ENCODE data around the gene EMID1. TPM values are rescaled to one million over a fixed set of nuclear protein-coding genes. Genes with fewer than 3 reads are reported as not detected.

Gene EMID1
- polyA plus RNA-seq, 6 donors from 2014 or later, result not detected

DNA sequence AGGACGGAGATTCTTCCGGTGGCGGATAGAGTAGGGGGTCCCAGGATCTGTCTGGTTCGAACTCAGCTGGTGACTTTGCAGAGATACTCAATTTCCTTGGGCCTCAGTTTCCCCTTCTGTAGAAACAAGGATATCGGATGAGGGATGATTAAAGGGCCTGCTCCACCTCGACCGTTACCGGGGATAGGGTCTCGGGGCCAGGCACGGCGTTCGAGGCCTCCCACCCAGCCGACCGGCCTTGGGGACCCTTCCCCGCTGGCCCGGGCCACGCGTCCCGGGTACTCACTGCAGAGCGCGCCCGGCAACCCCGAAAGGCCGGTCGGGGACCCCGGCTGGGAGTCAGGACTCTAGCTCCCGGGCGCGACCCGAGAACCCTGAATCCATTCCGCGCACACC is 61.8 kb downstream of the EMID1 start:
- ATAC-seq (ENCODE audit: low read depth in 2 of 2), result peak; percentile 45 to 48
- H3K27ac Mint-ChIP-seq, result peak overlapping the region in 4 of 6 donors; percentile 97 to 100 (median 99)
- H3K9me3 Mint-ChIP-seq, result peaks cover 0 to 3% (median 0%) of the 10 kb centered on the region in 7 donors
- H3K4me1 Mint-ChIP-seq, result peaks cover 36 to 52% (median 50%) of the 10 kb centered on the region in 3 donors
- DNase-seq, result no peak
- no peaks in the 10 kb centered on the region for H3K27me3 Mint-ChIP-seq
- H3K4me3 Mint-ChIP-seq, result peak overlapping the region; percentile 89 to 100 (median 97)
- H3K36me3 Mint-ChIP-seq, result peaks cover 0 to 8% of the 10 kb centered on the region in 2 donors

DNA sequence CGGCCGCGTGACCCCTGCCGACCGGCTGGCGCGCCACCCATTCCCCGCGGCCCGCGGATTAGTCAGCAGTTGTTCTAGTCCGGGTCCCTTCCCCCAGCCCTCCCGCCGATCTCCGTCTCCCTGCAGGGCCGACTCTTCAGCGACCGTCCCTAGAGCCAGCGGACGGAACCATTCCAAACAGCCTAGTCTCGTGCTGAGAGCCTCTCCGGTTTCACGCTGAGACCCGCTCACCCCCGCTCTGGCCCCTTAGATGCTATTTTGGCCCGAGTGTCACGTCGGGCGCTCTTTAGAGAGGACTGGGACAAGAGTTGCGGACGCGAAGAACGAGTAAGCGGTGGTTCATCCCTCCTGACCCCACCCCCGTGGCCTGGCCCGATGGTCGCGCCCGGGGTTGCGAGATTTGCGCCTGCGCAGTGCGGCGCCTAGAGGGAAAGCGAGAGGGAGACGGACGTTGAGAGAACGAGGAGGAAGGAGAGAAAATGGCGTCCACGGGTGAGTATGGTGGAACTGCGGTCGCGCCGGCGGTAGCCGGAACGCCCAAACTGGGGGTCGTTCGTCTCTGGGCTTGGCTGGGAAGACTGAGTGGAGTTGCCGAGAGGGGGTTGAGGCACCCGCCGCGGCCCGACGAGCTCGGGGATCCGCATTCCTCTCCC is 62.3 kb downstream of the EMID1 start, which contains the start of the genes EWSR1 and RHBDD3:
EWSR1 (plus strand) TSS at position 411 of the 653 bp plus-strand sequence; CDS start at position 480, 69 bp downstream.
RHBDD3 (minus strand) TSS at position 124 of the 653 bp plus-strand sequence. CDS start 2,355 bp downstream, outside the sequence.
- Mint-ChIP-seq H3K27me3 (no peaks in the 10 kb centered on the region), H3K4me1 (peaks cover 39 to 53% (median 52%) of the 10 kb centered on the region in 3 donors), H3K27ac (peak within 1 kb of the TSS; percentile 97 to 100 (median 99)), H3K9me3 (peaks cover 0 to 3% (median 0%) of the 10 kb centered on the region in 7 donors), H3K36me3 (peaks cover 0 to 8% of the 10 kb centered on the region in 2 donors), H3K4me3 (peak within 1 kb of the TSS; percentile 89 to 100 (median 97))
- ATAC-seq (ENCODE audit: low read depth in 2 of 2), result peak; percentile 89 to 90
- DNase-seq, result peak; percentile 97

DNA sequence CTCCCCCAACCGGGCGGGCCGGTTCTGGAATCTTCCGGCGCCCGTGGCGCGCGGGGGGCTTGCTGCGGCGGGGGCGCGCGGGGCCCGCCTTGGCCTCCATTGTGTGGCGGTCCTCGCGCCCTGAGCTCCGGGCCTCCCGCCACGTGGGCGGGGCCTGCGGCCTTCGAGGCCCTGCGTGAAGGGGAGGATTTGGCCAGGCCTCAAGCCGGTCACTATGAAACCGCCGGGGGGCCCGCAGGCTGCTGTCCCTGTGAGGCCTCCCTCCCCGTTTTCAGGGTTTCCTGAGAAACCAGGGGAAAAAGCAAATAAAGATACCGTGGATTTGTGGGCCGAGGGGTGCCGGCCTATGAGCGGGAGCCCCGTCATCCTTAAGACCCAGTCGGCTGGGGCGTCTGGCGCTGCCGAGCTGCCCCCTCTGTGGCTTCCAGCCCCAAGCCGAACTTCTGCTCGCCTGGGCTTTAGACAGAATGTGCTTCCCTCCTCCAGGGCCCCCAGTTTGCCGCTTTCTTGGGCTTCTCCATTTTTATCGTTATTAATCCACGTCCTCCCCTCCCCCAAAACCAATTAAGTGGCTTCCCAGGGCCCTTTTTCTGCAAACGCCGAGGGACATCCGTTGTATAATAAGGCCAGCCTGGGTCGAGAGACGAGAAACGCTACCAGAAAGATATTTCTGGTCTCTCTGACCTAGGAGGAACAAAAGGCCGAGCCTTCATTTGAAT is 63.0 kb downstream of the EMID1 start:
- peaks cover 0 to 8% of the 10 kb centered on the region in 2 donors for H3K36me3 Mint-ChIP-seq
- ATAC-seq (ENCODE audit: low read depth in 2 of 2) (peak; percentile 13 to 15), DNase-seq (no peak)
- H3K27ac Mint-ChIP-seq, result peak overlapping the region; percentile 97 to 100 (median 99)
- peaks cover 0 to 3% (median 0%) of the 10 kb centered on the region in 7 donors for H3K9me3 Mint-ChIP-seq
- H3K27me3 Mint-ChIP-seq, result no peaks in the 10 kb centered on the region
- peak overlapping the region; percentile 89 to 100 (median 97) for H3K4me3 Mint-ChIP-seq
- H3K4me1 Mint-ChIP-seq, result peaks cover 44 to 59% (median 58%) of the 10 kb centered on the region in 3 donors

DNA sequence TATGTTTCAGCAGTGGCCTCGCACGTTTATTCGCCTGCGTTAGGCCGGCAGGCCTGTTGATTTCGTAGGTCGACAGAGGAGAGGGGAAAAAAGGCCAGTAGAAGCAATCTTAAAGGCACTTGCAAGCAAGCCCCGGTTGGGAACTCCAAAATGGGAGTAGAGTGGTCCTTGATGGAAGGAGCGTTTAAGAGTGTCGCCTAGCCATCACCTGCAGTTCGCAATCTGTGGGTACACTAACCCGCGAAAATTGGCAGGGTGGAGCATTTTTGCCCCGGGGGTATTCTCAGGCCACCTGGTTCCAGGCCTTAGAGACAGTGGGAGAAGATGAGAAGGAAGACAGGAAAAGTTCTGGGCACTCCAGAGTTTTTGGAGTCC is 63.5 kb downstream of the EMID1 start:
- H3K36me3 Mint-ChIP-seq, result peaks cover 0 to 10% of the 10 kb centered on the region in 2 donors
- H3K9me3 Mint-ChIP-seq, result peaks cover 0 to 3% (median 0%) of the 10 kb centered on the region in 7 donors
- no peak for DNase-seq
- peak overlapping the region; percentile 89 to 100 (median 97) for H3K4me3 Mint-ChIP-seq
- no peaks in the 10 kb centered on the region for H3K27me3 Mint-ChIP-seq
- ATAC-seq (ENCODE audit: low read depth in 2 of 2), result no peak
- peak overlapping the region in 5 of 6 donors; percentile 76 to 97 (median 95) for H3K27ac Mint-ChIP-seq
- peaks cover 46 to 61% (median 58%) of the 10 kb centered on the region in 3 donors for H3K4me1 Mint-ChIP-seq

DNA sequence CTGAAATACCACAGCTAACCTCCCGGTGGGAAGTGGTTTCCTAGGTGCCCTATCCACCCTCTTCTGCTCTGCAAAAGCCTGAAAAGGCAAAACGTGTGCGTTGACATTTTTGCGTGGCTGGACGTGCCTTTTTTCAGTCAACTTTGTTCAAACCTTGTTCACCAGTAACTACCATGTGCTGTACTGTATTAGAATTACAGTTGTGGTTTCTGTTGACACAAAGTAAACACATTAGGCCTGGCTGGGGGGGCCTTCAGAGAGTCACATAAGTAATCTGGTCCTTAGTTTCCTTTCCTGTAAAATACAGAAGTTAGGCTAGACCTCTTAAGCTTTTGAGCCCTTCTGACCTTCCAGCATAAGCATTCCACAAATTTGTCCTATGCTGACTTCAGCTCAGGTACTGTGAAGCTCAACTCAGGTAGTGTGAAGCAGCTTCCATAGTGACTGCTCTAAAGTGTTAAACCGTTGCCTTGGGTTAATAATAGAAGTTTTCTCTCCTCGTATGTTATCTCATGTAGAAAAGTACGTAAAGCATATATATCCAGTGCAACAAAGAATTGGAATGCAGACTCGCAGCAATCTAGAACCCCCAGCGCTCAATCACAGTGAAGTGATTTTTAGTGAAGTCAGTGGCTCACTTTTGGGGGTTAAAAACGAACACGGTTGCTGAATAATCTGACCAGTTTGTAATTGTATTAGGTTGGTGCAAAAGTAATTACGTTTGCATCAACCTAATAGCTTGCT is 64.2 kb downstream of the EMID1 start:
- Mint-ChIP-seq H3K9me3 (peaks cover 0 to 3% (median 0%) of the 10 kb centered on the region in 7 donors), H3K27ac (peak overlapping the region; percentile 7 to 97 (median 66)), H3K4me3 (peak overlapping the region; percentile 89 to 100 (median 97)), H3K36me3 (peaks cover 0 to 16% of the 10 kb centered on the region in 2 donors), H3K27me3 (no peaks in the 10 kb centered on the region), H3K4me1 (peaks cover 52 to 68% (median 61%) of the 10 kb centered on the region in 3 donors)
- DNase-seq (no peak), ATAC-seq (ENCODE audit: low read depth in 2 of 2) (no peak)

DNA sequence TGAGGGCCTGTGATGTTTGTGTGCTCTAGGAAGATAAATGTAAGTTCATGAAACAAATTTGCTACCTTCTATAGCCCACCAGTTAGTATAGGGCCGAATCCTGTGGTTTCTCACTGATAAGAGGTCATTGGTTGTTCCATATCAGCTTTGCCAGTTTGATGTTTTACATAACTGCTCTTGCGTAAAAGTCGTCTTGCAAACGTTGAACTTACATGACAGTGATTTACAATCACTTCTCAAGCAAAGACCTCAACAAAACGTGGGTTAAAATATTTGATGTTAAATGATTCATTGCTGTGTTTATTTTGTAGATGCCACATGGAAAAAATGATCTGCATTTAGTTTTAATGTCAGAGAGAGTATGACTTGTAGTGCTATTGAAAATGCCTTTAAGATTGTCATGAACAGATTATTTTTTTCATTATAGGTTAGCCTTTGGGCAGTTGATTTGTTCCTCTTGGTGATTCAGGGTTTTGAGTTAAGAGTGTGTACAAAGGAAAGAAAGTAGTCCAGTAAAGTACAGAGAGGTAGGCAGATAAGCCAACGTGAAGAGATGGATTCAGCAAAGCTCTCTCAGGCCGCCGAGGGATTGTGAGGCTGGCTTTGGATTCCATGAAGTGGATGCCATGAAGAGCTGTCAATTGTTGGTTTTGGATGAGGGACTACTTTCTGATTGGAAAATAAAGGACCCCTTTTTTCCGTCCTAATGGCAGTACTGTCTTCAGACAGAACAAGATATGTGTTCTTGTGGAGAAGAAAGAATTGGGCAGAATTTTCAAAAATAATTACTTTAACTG is 65.0 kb downstream of the EMID1 start:
- no peaks in the 10 kb centered on the region for H3K27me3 Mint-ChIP-seq
- ATAC-seq (ENCODE audit: low read depth in 2 of 2) (no peak), DNase-seq (no peak)
- H3K4me3 Mint-ChIP-seq, result peak overlapping the region; percentile 89 to 100 (median 97)
- H3K9me3 Mint-ChIP-seq, result peaks cover 0 to 3% (median 0%) of the 10 kb centered on the region in 7 donors
- H3K27ac Mint-ChIP-seq, result peak overlapping the region in 5 of 6 donors; percentile 3 to 97 (median 61)
- peaks cover 0 to 16% of the 10 kb centered on the region in 2 donors for H3K36me3 Mint-ChIP-seq
- H3K4me1 Mint-ChIP-seq, result peaks cover 52 to 72% (median 65%) of the 10 kb centered on the region in 3 donors

DNA sequence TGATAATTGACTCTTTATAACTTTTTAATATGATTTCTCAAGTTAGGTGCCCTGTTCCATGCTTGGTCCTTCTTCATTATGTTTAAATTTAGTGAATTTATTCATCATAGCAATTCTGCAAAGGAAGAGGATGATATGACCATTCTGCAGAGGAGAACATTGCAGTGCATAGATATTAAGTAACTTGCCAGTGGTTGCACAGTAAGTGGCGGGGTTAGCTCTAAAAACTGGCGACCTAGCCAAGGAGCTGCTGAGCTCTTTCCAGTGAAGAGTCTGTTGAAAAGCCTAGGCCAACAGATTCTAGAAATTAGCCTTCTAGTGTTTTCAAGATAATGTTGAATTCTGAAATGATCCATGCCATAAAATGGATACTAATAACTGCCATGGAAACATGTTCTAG is 66.9 kb downstream of the EMID1 start:
- H3K9me3 Mint-ChIP-seq, result peaks cover 0 to 3% (median 0%) of the 10 kb centered on the region in 7 donors
- DNase-seq, result no peak
- peak overlapping the region in 2 of 8 donors; percentile 40 to 97 for H3K4me3 Mint-ChIP-seq
- H3K36me3 Mint-ChIP-seq, result peaks cover 2 to 16% of the 10 kb centered on the region in 2 donors
- no peaks in the 10 kb centered on the region for H3K27me3 Mint-ChIP-seq
- peaks cover 52 to 71% (median 68%) of the 10 kb centered on the region in 3 donors for H3K4me1 Mint-ChIP-seq
- no peak overlapping the region for H3K27ac Mint-ChIP-seq
- no peak for ATAC-seq (ENCODE audit: low read depth in 2 of 2)

DNA sequence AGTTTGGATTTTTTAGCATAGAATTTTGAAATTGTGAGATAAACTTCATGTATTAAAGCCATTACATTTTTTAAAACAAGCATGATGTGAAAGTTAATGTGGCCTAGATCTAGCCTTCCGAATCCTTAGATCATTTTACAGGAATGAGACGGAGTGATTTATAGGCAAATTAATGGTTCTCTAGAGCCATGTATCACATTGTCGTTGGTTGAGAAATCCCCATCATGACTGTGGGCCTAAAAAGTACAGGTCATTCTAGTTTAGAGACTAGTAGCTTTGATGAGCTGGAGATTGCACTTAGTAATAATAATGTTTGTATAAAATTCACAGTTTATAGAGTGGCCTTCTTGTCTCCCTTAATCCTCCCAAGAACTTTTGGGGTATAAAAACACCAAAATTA is 69.5 kb downstream of the EMID1 start:
- H3K4me3 Mint-ChIP-seq, result no peak overlapping the region
- no peaks in the 10 kb centered on the region for H3K9me3 Mint-ChIP-seq
- DNase-seq (no peak), ATAC-seq (ENCODE audit: low read depth in 2 of 2) (no peak)
- H3K27ac Mint-ChIP-seq, result peak overlapping the region in 1 of 6 donors; percentile 34
- peaks cover 46 to 66% (median 54%) of the 10 kb centered on the region in 3 donors for H3K4me1 Mint-ChIP-seq
- no peaks in the 10 kb centered on the region for H3K27me3 Mint-ChIP-seq
- H3K36me3 Mint-ChIP-seq, result peaks cover 12 to 17% of the 10 kb centered on the region in 2 donors

DNA sequence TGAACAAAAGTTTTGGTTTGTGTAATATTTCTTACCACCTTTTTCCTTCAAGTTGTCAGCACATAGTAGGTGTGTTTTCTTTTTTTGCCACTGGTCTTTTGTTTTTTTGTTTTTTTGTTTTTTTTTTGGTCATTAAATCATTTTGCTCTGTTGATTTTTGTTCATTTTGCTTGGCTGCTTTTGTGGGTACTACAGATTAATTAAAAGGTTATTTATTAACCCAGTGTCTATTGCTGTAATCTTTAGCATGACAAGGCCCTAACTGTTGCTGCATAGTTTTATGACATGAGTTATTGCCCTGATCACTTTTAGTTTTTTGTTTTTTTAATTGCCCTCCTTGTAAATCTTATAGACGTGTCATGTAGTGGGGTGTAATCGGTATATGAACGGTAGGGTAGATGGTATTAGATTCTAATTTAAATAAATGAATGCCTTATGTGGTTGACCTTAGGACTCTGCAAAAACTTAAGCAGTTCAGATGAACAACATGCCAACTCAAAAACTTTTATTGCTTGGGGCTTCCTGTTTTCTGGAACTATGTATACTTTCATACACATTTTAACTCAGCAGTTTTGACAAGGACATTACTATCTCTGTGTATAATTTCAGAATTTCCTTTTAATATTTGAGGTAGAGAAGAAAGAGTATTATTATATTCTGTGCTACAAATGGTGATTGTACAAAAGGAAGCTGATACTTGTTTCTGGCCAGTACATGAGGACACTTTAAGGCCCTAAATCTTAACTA is 70.3 kb downstream of the EMID1 start:
- H3K36me3 Mint-ChIP-seq, result peaks cover 12 to 17% of the 10 kb centered on the region in 2 donors
- peaks cover 38 to 59% (median 46%) of the 10 kb centered on the region in 3 donors for H3K4me1 Mint-ChIP-seq
- no peak for DNase-seq
- ATAC-seq (ENCODE audit: low read depth in 2 of 2), result no peak
- H3K9me3 Mint-ChIP-seq, result no peaks in the 10 kb centered on the region
- no peaks in the 10 kb centered on the region for H3K27me3 Mint-ChIP-seq
- no peak overlapping the region for H3K4me3 Mint-ChIP-seq
- peak overlapping the region in 3 of 6 donors; percentile 35 to 38 (median 35) for H3K27ac Mint-ChIP-seq

DNA sequence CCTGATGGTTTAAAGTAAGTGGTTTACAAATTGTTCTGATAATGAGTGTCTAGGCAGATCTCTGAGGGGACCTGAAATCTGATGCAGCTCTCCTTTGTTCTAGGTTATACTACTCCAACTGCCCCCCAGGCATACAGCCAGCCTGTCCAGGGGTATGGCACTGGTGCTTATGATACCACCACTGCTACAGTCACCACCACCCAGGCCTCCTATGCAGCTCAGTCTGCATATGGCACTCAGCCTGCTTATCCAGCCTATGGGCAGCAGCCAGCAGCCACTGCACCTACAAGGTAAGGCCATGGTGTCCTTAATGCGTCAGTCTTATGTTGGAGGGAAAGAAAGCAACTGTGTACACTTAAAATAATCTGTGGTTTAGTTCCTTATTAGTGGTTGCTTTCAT is 72.2 kb downstream of the EMID1 start:
- Mint-ChIP-seq H3K36me3 (peaks cover 17 to 18% of the 10 kb centered on the region in 2 donors), H3K4me3 (no peak overlapping the region), H3K27me3 (no peaks in the 10 kb centered on the region), H3K4me1 (peaks cover 30 to 49% (median 30%) of the 10 kb centered on the region in 3 donors), H3K27ac (peak overlapping the region in 1 of 6 donors; percentile 18), H3K9me3 (no peaks in the 10 kb centered on the region)
- DNase-seq (no peak), ATAC-seq (ENCODE audit: low read depth in 2 of 2) (no peak)

DNA sequence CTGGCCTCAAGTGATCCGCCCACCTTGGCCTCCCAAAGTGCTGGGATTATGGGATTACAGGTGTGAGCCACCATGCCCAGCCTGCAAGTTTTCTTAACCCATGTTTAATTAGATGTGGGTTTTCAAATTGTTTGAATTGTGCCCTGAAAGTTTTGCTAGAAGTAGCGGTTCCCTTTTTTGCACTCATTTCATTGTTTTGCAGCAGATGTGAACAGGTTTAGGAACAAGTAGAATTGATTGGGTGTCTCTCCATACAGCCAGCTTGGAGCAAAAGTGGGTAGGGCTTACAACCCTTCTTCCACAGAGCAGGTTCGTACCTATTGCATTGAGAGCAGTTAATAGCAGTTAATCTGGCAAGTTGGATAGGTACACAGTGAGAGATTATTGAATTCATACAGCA is 78.5 kb downstream of the EMID1 start:
- Mint-ChIP-seq H3K27me3 (no peaks in the 10 kb centered on the region), H3K9me3 (no peaks in the 10 kb centered on the region), H3K36me3 (peaks cover 14 to 20% of the 10 kb centered on the region in 2 donors), H3K4me3 (no peak overlapping the region), H3K4me1 (peaks cover 3 to 16% (median 11%) of the 10 kb centered on the region in 3 donors), H3K27ac (no peak overlapping the region)
- DNase-seq (no peak), ATAC-seq (ENCODE audit: low read depth in 2 of 2) (no peak)

DNA sequence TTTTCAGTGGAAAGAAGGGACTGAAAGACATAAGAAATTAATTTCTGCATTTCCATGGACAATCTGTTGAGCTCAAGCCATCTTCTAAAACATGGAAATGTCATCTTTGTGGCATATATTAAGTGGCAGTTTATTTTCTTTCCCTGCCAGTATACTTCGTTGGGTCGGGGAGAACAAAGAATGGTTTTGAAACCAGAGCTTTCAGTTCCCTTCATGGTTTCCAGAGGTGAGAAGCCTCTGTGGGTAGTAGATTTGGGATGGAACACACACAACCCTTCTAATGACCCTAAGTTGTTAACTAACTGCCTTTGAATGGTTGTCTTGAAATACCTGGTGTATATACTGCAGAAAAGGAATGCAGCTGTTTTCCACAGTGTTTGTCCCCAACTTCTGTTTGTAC is 83.1 kb downstream of the EMID1 start:
- ATAC-seq (ENCODE audit: low read depth in 2 of 2) (no peak), DNase-seq (no peak)
- Mint-ChIP-seq H3K9me3 (no peaks in the 10 kb centered on the region), H3K27me3 (no peaks in the 10 kb centered on the region), H3K36me3 (peaks cover 26 to 40% of the 10 kb centered on the region in 2 donors), H3K27ac (no peak overlapping the region), H3K4me3 (no peak overlapping the region), H3K4me1 (peaks cover 0 to 9% (median 5%) of the 10 kb centered on the region in 3 donors)

Measured in naive B cell (primary cell).